ENCODE results near the gene VPS35.
"Not testable (repeated sequence)": the region's sequence is repeated elsewhere in the genome, so short reads cannot be mapped to it uniquely, and the experiment has no call there.

- TF ChIP-seq, protein P1, sequence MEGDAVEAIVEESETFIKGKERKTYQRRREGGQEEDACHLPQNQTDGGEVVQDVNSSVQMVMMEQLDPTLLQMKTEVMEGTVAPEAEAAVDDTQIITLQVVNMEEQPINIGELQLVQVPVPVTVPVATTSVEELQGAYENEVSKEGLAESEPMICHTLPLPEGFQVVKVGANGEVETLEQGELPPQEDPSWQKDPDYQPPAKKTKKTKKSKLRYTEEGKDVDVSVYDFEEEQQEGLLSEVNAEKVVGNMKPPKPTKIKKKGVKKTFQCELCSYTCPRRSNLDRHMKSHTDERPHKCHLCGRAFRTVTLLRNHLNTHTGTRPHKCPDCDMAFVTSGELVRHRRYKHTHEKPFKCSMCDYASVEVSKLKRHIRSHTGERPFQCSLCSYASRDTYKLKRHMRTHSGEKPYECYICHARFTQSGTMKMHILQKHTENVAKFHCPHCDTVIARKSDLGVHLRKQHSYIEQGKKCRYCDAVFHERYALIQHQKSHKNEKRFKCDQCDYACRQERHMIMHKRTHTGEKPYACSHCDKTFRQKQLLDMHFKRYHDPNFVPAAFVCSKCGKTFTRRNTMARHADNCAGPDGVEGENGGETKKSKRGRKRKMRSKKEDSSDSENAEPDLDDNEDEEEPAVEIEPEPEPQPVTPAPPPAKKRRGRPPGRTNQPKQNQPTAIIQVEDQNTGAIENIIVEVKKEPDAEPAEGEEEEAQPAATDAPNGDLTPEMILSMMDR (IDR thresholded peaks at IDR 0.05): not testable (repeated sequence)
- TF ChIP-seq POLR2A (IDR thresholded peaks at IDR 0.05): not testable (repeated sequence)
Measured at GRCh38 chr16:46626681-46627080, 62.3 kb downstream of the VPS35 start.
